ENCODE results near the gene CD86.
"Not testable (repeated sequence)": the region's sequence is repeated elsewhere in the genome, so short reads cannot be mapped to it uniquely, and the experiment has no call there.

CD86 gene, protein sequence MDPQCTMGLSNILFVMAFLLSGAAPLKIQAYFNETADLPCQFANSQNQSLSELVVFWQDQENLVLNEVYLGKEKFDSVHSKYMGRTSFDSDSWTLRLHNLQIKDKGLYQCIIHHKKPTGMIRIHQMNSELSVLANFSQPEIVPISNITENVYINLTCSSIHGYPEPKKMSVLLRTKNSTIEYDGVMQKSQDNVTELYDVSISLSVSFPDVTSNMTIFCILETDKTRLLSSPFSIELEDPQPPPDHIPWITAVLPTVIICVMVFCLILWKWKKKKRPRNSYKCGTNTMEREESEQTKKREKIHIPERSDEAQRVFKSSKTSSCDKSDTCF

DNA sequence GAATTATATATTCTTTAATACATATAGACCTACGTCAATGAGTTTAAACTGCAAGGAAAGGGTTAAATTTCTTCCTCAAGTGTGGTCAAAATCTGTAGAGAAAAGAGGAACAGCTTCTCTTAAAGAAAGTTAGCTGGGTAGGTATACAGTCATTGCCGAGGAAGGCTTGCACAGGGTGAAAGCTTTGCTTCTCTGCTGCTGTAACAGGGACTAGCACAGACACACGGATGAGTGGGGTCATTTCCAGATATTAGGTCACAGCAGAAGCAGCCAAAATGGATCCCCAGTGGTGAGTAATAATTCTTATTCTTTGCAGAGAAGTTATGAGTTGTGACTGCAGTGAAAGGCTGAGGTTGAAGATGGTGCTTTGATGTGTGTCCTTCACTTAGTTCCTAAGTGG is at the start of gene CD86:
TSS of gene CD86 (plus strand) at position 148 of the 400 bp plus-strand sequence. CDS start at position 276, 128 bp downstream.
- DNase-seq (ENCODE audit: low read depth in 2 of 2): no peak

DNA sequence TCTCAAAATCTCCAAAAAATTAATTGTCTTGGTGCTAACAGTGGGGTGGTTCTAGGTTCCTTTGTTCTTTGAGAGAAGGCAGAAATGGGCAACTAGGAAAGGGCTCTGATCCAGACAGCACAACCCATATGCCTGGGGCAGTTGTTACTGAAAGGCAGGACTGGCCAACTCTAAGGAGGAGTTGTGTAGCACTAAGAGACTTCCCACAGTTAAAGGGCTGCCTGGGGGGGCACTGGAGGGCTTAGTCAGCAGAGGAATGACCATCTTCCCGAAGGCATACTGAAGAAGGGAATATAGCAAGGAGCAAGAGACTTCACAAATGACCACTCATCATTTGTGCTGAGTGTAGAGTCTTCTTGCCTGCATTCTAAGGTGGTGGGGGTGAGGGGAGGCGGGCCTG is 48.9 kb upstream of the CD86 start:
- DNase-seq (ENCODE audit: low read depth in 2 of 2): no peak

DNA sequence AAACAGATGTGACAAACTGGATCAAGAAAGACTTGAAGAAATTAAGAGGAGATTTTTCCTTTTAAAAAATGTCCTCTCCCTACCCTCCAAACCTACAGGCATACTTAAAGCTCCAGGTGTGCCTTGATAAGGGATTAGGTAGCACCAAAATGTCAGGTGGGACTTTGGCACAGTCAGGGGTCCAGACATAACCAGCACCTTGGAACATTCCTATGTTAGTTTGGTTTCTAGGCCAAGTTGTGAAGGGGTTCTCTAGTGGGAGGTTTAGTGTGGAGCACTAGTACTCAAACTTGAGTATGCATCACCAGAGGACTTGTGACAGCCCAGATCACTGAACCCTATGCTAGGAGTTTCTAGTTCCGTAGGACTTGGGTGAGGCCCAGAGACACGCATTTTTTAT is 47.0 kb upstream of the CD86 start:
- DNase-seq (ENCODE audit: low read depth in 2 of 2): no peak

DNA sequence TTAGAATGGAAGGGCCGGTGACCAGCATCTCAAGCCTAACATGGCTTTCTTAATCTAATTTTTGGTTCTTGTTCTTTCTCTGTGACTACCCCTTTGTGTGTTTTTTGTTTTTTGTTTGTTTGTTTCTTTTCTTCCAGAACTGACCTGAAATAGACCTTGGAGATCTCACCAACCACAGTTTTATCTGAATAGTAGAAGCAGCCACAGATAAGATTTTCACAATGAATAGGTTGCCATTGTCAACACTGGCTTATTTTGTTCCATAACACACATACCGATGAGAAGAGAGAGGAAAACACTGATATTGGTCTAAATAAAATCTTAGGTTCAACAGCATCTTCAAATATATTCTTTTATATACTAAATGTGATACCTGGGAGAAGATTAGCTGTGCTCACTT is 44.7 kb upstream of the CD86 start:
- no peak for DNase-seq (ENCODE audit: low read depth in 2 of 2)

DNA sequence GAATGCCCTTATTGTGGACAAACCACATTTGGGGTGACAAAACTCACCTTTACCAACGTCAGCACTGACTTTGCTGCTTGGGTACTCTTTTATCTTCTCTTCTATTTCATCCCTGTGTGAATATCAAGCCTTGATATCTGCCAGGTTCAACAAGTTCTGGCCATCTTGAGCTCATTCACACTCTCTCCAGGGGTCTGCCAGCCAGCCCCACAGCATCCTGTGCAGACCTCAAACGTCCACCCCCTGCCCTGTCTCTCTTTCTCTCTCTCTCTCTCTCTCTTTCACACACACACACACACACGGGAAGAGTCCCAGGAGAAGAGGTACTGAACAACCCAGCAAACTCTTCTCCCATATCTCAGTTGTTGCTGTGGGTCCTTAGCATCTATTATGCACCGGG is 43.8 kb upstream of the CD86 start:
- no peak for DNase-seq (ENCODE audit: low read depth in 2 of 2)

DNA sequence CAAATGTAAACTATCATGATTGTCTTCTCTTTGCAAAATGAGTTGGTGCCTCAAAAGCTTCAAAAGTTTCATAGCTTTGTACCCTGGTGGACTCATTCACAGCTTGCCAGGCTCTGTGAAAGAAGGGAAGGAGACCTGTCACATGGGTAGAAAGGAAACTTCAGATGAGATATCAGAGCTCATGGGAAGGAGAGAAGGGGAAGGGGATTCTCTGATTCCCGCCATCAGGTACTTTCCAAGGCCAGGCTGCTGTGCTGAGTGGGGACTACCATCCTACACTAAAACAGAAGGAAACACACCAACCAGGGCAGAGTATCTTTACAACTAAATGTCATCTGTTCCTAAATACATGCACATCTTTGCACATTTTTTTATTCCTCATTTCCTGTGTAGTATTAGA is 42.3 kb upstream of the CD86 start:
- DNase-seq (ENCODE audit: low read depth in 2 of 2): no peak

DNA sequence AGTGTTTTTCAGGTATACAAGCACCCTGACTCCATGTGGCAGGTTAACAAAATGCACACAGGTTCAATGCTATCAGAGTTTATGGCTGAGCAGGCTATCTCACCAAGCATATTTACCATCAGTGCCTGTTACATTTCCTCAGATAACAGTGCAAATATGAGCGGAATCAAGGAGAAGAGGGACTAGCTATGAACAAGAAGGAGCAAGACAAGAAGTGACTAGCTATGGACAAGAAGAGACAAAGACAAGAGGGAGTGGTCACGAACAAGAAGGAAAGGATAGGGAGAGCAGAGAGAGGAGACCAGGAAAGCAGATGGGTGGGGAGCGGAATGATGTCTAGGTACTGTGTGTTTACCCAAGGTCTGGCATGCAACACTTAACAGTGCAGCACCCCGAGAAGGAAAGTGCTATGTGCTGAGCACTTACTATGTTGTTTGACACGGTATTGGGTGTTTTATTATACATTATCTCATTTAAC is 41.7 kb upstream of the CD86 start:
- DNase-seq (ENCODE audit: low read depth in 2 of 2): no peak

DNA sequence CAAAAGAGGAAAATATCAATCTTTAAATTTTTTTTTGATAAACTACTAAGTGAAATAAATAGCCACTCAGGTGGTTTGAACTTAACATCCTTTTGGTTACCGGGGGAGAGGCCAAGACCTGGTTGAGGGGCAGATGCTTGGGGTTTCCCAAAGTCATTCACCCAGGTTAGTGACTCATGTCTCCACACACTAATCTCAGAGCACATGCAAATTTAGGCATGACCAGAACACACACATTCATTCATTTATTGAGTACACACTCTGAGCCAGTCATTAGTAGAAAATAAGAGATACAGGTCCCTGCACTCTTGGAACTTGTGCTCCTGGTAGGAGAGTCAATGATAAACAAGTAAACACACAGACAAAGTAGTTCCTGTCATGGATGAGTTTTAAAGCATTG is 40.4 kb upstream of the CD86 start:
- no peak for DNase-seq (ENCODE audit: low read depth in 2 of 2)

DNA sequence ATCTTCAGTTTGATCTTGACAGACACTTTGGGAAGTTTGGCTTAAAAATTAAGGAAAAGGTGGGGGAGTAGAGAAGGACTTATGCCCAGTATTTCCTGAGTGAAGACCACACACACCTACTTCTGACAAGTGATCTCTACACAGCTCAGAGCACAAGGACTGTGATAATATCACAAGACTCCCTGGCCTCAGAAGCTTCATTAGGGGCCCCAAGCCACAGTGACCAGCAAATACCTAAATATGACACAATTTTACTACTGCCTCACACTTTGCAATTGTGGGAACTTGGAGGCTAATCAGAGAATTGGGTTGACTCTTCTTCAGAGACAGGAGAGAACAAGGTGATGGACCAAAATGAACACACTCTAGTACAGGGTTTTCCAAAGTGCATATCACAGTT is 35.7 kb upstream of the CD86 start:
- DNase-seq (ENCODE audit: low read depth in 2 of 2): no peak

DNA sequence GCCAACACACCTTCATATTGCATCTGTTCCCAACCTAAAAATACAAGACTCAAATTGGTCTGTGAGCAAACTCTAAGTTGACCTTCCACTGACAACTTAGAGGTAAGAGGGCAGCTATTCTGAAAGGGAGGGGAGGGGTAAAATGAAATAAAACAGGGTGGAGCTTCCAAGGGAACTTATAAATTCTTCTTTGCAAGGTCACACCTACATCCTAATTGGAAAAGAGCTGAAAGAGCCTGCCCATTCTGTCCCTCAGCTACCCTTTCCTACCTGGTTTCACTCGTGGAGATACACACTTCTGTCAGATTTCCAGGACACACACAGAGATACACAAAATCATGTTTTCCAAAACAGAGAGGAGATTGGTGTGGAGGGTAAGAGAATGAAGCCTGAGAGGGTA is 34.1 kb upstream of the CD86 start:
- no peak for DNase-seq (ENCODE audit: low read depth in 2 of 2)

DNA sequence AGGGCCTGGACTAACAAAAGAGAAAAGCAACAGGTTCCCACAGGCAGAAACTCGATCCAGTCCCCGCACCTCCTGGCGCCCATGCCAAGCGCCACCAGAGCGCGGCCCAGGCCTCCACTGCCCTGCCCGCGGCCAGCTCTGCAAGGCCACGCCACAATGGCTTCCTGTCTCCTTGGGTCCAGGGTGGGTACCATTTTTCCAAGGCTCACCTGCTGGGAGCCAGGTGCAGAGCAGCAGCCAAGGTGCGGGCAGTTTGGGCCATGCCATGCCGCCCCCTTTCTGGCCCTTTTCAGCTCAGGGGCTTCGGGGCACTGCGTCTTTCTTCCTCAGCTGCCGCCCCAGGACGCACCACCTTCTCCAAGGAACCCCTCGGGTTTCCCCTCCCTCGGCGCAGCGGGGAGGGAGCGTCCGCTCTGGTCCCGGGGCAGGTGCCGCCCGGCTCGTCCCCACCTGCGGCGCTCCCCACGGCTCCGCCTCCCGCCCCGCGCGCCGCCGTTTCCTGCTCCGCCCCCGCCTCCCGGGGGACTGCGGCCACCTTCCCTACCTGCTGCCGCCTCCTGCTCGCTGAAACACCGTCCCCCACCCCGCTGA is 33.3 kb upstream of the CD86 start, which contains the start of gene ILDR1:
TSS of gene ILDR1 (minus strand) at position 437 of the 591 bp plus-strand sequence. CDS start at position 267, 170 bp downstream.
- no peak for DNase-seq (ENCODE audit: low read depth in 2 of 2)

DNA sequence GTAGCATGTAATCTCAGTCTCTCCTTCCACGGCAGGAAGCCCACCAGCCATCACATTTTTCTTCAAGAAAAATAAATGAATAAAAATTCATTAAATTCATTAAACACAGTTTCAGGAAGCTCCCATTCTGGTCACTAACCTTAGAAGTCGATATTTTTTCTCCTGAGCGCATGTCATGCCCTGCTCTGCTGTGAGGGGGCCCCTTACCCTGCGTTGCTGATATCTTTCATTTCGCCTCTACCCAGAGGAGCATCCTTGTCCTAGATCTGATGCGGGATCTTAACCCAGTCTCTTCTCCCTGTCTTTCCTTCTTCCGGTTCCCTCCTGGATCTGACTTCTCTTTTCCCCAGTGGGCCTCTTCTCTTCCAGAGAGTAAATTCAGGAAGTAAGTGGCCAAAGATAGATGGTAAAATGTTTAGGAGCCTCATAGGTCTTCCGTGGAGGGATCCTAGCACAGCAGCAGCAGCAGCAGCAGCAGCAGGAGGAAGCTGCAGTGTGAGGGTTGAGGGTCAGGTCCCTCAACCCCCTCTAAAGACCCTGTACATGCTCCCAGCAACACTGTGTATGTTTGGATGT is 31.7 kb upstream of the CD86 start:
- no peak for DNase-seq (ENCODE audit: low read depth in 2 of 2)

DNA sequence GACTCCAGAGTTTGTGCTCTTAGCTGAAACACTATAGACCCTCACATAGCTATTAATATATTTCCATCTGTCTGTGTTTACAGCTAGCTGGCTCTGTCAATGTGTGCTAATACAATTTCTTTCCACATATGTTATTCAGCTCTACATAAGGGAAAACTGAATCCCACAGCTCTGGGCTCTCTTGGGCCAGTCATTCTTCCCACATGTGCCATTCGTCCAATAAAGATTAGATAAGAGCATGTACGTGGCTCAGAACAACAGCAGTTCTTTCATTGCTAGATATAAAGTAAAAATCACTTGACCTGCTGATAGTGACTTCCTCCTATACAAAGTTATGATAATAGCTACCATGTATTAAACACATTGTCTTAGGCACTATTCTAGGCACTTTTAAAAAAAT is 30.4 kb upstream of the CD86 start:
- DNase-seq (ENCODE audit: low read depth in 2 of 2): no peak

DNA sequence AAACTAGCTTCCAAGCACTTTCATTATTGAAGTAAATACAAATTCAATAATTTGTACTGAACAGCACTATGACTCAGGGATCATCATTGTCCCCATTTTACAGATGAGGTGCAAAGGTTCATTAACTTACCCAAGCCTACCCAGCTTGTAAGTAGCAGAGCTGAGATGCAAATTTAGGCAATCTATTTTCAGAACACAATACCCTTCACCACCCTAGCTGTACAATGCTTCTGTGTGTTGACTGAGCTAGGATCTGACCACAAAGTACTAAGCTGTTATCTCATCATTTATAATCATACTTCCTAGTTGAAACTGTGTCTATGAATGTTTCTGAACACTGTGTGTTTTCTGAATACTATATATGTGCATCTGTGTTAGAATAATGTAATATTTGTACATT is 29.9 kb upstream of the CD86 start:
- no peak for DNase-seq (ENCODE audit: low read depth in 2 of 2)

DNA sequence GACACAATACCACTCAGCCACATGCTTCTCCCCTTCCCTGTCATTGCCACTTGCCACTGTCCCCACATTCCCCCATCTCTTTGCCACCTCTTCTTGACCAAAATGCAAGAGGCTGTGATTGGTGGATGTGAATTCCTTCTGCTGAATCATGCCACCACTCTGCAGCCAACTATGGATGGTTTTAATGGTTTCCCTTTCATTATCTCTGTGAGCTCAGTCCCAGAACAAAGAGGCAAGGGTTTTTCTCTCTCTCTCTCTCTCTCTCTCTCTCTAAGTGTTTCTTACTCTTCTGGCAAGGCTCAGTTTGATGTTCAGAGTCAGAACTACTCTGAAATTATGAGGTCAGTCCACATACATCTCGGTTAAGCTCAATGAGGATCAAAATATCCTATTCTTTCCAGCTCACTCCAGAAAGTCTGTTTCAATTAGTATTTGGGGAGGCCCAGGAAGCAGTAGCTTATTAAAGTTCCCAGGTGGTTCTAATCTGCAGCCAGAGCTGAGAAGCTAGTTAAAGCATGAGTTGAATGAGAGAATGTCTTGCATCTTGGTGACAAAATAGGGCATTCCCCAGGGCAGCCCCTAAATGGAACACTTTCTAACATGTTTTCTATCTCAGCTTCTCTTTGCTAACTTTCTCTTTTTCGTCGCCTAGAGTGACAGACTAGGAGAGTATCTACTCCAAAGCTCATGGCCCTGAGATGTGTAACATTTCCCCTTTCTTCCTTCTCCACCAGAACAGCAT is 24.6 kb upstream of the CD86 start:
- DNase-seq (ENCODE audit: low read depth in 2 of 2): no peak

DNA sequence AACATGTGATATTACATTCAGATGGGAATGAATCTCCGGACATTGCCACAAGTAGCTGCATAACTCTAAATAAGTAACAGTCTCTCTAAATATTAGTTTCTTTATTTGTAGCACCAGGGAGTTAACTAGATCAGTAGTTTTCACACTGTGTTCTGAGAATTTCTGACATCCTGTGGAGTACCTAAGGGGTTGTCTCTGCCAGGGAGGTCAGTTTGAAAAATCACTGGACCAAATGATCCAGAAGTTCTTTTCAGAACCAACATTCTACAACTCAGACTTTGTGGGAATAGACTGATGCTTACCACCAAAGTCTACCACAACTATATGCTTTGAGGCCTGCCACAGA is 24.1 kb upstream of the CD86 start:
- no peak for DNase-seq (ENCODE audit: low read depth in 2 of 2)

DNA sequence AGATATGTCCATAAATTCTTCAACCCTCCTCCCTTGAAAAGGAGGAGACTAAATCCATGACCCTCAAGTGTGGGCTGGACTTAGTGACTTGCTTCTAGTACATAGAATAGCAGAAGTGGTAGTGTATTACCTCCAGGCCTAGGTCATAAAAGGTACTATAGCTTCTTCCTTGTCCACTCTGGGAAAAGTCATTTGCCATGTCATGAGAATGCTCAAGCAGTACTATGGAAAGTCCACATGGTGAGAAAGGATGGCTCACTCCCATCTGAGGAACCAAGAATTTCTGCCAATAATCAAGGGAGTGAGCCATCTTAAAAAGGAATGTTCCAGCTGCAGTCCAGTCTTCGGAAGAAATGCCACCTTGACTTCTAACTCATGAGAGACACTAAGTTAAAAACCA is 22.6 kb upstream of the CD86 start:
- DNase-seq (ENCODE audit: low read depth in 2 of 2): no peak

DNA sequence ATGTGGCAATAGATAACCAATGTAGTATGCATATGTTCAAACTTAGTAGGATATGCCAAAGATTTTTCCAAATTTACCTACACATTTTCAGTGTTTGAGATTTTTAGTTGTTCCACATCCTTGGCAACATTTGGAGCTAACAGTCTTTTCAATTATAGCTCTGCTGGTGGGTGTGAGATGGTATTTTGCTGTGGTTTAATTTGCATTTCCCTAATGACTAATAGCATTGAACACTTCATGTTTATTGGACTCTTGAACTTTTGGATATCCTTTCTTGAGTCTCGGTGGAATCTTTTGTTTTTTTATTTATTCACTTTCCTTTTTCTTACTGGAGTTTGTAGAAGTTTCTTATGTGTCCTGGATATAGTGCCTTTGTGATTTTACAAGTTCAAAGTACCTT is 22.1 kb upstream of the CD86 start:
- no peak for DNase-seq (ENCODE audit: low read depth in 2 of 2)

DNA sequence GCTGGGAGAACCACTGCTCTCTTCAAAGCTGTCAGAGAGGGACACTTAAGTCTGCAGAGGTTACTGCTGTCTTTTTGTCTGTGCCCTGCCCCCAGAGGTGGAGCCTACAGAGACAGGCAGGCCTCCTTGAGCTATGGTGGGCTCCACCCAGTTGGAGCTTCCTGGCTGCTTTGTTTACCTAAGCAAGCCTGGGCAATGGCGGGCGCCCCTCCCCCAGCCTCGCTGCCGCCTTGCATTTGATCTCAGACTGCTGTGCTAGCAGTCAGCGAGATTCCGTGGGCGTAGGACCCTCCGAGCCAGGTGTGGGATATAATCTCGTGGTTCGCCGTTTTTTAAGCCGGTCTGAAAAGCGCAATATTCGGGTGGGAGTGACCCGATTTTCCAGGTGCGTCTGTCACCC is 7.9 kb upstream of the CD86 start:
- not testable (repeated sequence) for DNase-seq (ENCODE audit: low read depth in 2 of 2)

DNA sequence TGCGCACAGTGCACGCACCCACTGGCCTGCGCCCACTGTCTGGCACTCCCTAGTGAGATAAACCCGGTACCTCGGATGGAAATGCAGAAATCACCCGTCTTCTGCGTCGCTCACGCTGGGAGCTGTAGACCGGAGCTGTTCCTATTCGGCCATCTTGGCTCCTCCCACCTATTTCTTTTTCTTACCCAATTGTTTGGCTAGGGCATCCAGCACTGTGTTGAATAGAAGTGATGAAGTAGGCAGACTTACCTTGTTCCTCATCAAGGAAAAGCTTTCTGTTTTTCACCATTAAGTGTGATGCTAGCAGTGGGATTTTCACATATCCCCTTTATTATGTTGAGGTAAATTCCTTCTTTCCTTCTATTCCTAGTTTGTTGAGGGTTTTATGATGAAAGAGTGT is 7.4 kb upstream of the CD86 start:
- not testable (repeated sequence) for DNase-seq (ENCODE audit: low read depth in 2 of 2)

DNA sequence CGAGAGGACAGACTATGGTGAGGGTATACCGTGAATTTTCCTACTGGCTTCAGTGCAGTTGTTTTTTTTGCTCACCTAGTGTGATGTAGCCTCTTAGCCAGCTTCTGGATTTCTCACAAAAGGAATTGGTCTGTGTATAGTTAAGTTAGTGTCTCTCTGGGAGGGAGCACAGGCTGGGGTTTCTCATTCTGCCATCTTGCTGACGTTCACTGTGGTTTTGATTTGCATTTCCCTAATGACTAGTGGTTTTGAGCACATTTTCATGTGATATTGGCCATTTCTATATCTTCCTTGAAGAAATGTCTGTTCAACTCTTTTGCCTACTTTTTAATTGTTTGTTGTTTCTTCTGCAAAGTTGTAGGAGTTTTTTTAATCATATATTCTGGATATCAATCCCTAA is 2.2 kb upstream of the CD86 start:
- no peak for DNase-seq (ENCODE audit: low read depth in 2 of 2)

DNA sequence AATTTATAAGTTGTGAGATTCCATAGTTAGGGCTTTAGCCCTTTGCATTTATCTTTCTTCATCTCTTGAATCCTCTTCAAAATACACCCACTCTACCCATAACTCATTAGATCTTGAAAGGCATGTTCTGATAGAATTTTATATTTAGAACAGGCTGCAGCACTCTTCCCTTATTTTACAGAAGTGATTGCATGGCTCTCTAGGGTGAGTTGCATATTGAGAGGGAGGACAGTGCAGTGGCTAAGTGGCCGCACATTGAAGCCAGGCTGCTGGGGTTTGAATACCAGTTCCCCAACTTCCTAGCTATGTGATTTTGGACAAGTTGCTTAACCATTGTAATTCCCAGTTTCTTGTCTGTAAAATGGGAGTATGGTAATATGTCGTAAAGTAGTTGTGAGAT is 2.5 kb downstream of the CD86 start:
- DNase-seq (ENCODE audit: low read depth in 2 of 2): no peak

DNA sequence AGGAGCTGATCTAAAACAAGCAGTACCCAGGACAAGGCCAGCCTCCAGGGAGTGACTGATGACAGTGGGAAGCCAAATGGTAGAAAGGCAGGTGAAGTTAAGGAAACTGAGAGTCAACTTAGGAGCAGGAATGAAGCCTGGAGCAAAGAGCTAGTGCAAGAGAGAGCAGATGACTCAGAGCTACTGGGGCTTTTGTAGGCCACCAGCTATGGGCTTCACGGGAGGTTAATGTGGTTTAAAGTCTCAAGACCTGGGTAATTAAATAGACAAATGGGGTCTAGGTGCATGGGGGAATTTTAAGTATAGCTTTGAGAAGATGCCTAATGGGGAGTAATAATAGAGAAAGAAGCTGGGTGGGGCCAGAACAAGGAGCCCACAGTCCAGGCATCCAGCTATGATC is 3.1 kb downstream of the CD86 start:
- no peak for DNase-seq (ENCODE audit: low read depth in 2 of 2)

Data from stimulated activated CD4-positive, alpha-beta T cell treated with anti-CD3 and anti-CD28 coated beads, Interleukin-1b, Interleukin-23, amount 100 ng/mL, for 4 hours (primary cell).